Tibial nerve (tissue), 4 donors: ENCODE data around the gene TEPSIN. TPM values are rescaled to one million over a fixed set of nuclear protein-coding genes. Genes with fewer than 3 reads are reported as not detected.

ENCODE experiments used
- DNase-seq, 2 donors: peaks; one replicate each; pipeline ENCODE4 v3.0.0-alpha.2; 2019; ENCODE audit warnings: low spot score in 2 of 2
- H3K27ac ChIP-seq, 4 donors: fragments of 200-600 bp; sonication (generic) in 3 of 4; one replicate each; pipeline ENCODE4 v1.5.1; 2017 to 2019; ENCODE audit warnings: mild to moderate bottlenecking in 1 of 4
- H3K27me3 ChIP-seq, 2 donors: fragments of 200-600 bp; sonication (generic) in 1 of 2; one replicate each; pipeline versions ENCODE4 v1.5.1 to v1.6.0; 2017 to 2019
- H3K36me3 ChIP-seq, 3 donors: fragments of 200-600 bp; sonication (generic); one replicate each; pipeline ENCODE4 v1.5.1; 2018 to 2019
- H3K4me1 ChIP-seq, 4 donors: fragments of 200-600 bp; sonication (generic) in 3 of 4; one replicate each; pipeline ENCODE4 v1.5.1; 2017 to 2019
- H3K4me3 ChIP-seq, 4 donors: fragments of 200-600 bp; sonication (generic) in 3 of 4; one replicate each; pipeline ENCODE4 v1.5.1; 2017 to 2019; ENCODE audit warnings: mild to moderate bottlenecking in 1 of 4, moderate library complexity in 1 of 4
- H3K9me3 ChIP-seq, 4 donors: fragments of 200-600 bp; sonication (generic) in 3 of 4; one replicate each; pipeline ENCODE4 v1.5.1; 2017 to 2019
- EP300 ChIP-seq, 2 donors: sonication (generic); formaldehyde crosslinking; IDR thresholded peaks; one replicate each; pipeline ENCODE4 v1.6.1; 2017; ENCODE audit warnings: antibody characterized with exemption in 2 of 2, mild to moderate bottlenecking in 1 of 2
- POLR2A ChIP-seq, 2 donors: fragments of 450-650 bp; IDR thresholded peaks; one replicate each; pipeline ENCODE4 v1.6.1; 2017; ENCODE audit warnings: antibody characterized with exemption in 2 of 2, mild to moderate bottlenecking in 2 of 2, moderate library complexity in 2 of 2
- WGBS, 2 donors: methylation state at CpG; one replicate each; pipeline ENCODE4 v1.1.5; 2018; 5-methylcytosine and 5-hydroxymethylcytosine counted together
- total RNA-seq, 4 donors: library from RNA; depleted of rRNA; stranded (reverse); fragments of >200 nt; gene quantifications; one replicate each; pipeline ENCODE4 v1.1.0, GENCODE V29; 2016
- TF ChIP-seq, protein P1 (sequence below), 5 experiments: fragments of 200-600 bp in 3 of 5; fragments of 450-650 bp in 2 of 5; sonication (generic) in 3 of 5; IDR thresholded peaks; one replicate each; pipeline ENCODE4 v1.5.1; 2016 to 2019; ENCODE audit warnings: antibody characterized with exemption in 5 of 5, mild to moderate bottlenecking in 3 of 5, moderate library complexity in 2 of 5

TEPSIN gene
- total RNA-seq, 4 donors from 2014 or later, result 41.5 to 102 (median 73.9) TPM

DNA sequence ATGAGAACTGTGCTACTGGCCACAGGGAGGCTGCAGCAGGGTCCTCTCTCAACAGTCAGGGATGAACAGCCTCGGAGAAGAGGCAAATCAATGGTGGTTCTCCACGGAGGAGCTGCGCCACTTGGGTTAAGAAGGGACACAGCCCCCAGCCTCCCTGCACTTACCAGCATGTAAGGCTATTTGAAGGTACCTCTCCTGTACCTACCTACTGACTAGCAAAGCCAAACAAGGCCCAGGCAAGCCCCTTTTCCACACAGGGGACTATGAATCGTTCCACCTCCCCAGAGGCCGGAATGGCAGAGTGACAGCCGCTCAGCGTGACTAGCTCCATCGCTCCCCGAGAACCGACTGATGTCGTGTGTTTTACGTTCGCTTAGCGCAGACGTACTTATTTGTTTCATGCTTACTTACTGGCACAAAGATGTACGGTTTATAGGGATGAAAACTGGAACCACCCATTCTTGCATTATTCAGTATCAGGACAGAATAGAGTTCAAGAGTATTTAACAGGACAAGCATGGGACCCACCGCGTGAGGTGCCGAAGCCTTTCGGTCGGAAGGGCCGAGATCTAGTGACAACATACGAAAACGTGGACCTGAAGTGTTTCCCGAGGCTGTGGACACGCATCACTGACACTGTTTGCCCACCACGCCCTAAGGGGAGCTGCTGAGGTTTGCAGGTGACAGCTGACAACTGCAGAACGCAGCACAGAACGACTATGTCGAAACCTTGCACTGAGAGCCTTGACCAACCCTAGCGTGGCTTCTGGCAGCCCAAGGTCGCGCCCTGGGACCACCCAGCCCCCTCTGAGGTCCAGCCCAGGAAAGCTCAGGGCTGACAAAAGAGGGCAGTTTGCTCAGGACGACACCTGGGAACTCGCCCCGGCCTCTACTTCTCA, 1.0 kb downstream of the TEPSIN start:
- peaks cover 0 to 53% (median 0%) of the 10 kb centered on the region in 3 donors for H3K36me3 ChIP-seq
- no peak for TF ChIP-seq POLR2A (IDR thresholded peaks at IDR 0.05)
- TF ChIP-seq EP300 (IDR thresholded peaks at IDR 0.05), result no peak
- TF ChIP-seq, protein P1, sequence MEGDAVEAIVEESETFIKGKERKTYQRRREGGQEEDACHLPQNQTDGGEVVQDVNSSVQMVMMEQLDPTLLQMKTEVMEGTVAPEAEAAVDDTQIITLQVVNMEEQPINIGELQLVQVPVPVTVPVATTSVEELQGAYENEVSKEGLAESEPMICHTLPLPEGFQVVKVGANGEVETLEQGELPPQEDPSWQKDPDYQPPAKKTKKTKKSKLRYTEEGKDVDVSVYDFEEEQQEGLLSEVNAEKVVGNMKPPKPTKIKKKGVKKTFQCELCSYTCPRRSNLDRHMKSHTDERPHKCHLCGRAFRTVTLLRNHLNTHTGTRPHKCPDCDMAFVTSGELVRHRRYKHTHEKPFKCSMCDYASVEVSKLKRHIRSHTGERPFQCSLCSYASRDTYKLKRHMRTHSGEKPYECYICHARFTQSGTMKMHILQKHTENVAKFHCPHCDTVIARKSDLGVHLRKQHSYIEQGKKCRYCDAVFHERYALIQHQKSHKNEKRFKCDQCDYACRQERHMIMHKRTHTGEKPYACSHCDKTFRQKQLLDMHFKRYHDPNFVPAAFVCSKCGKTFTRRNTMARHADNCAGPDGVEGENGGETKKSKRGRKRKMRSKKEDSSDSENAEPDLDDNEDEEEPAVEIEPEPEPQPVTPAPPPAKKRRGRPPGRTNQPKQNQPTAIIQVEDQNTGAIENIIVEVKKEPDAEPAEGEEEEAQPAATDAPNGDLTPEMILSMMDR (IDR thresholded peaks at IDR 0.05), result no peak
- 63 to 64% methylated on average over 34 of the region's 36 CpGs for WGBS, 2 donors

DNA sequence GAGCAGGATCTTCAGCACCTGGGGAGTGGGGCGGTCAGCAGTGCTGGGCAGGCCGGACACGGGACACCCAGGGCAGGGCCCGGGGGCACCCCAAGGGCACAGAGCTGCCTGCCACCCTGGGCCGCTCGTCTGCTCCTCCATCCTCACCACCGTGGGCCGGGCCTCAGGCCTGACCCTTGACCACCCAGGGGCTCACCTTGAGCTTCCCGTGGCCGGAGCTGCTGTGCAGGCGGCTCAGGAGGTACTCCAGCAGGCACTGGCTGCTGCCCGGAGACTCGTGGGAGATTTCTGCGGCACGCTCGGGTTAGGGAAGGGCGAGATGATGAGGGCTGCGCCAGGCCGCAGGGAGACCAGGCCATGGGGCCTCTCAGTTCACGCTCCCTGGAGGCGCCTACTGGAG, 2.1 kb downstream of the TEPSIN start:
- Histone ChIP-seq H3K9me3 (no peaks in the 10 kb centered on the region), H3K4me1 (peaks cover 4 to 52% (median 25%) of the 10 kb centered on the region in 4 donors), H3K4me3 (no peak overlapping the region), H3K36me3 (peaks cover 0 to 59% (median 8%) of the 10 kb centered on the region in 3 donors), H3K27me3 (no peaks in the 10 kb centered on the region), H3K27ac (no peak overlapping the region)
- TF ChIP-seq, protein P1 (IDR thresholded peaks at IDR 0.05), result no peak
- no peak for TF ChIP-seq POLR2A (IDR thresholded peaks at IDR 0.05)
- 91% methylated on average over 17 to 21 of the region's 21 CpGs for WGBS, 2 donors
- DNase-seq, result no peak

More for the DNA sequence above, 1.0 kb downstream of the TEPSIN start:
- Histone ChIP-seq H3K4me3 (peak overlapping the region; percentile 68 to 100 (median 95)), H3K27me3 (no peaks in the 10 kb centered on the region), H3K27ac (peak overlapping the region in 1 of 4 donors; percentile 73), H3K9me3 (no peaks in the 10 kb centered on the region), H3K4me1 (peaks cover 4 to 58% (median 25%) of the 10 kb centered on the region in 4 donors)
- DNase-seq, result no peak

DNA sequence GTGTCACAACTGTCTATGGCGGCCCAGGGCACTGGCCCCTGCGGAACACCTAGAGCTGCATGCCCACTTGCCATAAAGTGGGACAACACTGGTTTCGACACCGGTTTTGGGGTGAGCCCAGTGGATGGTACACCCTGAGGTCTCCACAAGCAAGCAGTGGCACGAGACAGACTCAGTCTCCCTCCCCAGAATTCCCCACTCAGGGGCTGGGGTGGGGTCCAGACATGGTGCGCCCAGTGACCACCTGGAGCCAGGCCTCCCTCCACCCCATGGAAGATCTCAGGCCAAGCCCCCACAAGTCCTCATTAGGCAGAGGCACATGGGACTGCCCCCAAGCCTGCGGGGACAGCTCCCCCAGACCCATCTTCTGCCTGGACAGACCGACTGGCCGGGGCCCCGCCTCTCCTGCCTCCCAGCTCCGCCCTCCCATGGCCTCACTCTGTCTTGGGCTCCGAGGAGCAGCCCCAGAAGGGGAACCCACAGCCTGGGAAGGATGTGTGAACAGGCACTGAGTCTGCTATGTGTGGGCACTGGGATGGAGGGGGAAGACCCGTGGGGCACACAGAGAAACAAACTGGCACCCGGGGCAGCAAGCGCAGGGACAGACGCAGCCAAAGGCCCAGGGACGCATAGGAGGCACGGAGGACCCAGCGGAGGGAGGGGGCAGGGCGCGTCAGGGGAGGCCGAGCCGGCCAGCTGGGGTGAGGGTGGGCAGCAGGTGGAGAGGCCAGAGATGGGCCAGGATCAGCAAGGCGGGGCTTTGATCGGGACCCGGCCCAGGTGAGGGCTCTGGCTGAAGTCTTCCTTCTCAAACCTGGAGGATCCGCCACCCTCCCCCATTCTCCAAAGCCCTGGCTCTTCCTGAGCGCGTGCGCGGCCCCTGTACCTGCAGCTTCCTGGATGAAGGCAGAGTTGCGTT, 2.8 kb downstream of the TEPSIN start:
- TF ChIP-seq, protein P1 (IDR thresholded peaks at IDR 0.05), result no peak
- no peak for TF ChIP-seq POLR2A (IDR thresholded peaks at IDR 0.05)
- no peak for TF ChIP-seq EP300 (IDR thresholded peaks at IDR 0.05)
- peaks cover 0 to 59% (median 8%) of the 10 kb centered on the region in 3 donors for H3K36me3 ChIP-seq
- whole genome bisulfite sequencing, 2 donors, result 87% methylated on average over 30 of the region's 32 CpGs
- no peak overlapping the region for H3K27ac ChIP-seq
- no peak for DNase-seq
- no peaks in the 10 kb centered on the region for H3K9me3 ChIP-seq
- no peak overlapping the region for H3K4me3 ChIP-seq
- peaks cover 4 to 45% (median 25%) of the 10 kb centered on the region in 4 donors for H3K4me1 ChIP-seq
- H3K27me3 ChIP-seq, result no peaks in the 10 kb centered on the region

DNA sequence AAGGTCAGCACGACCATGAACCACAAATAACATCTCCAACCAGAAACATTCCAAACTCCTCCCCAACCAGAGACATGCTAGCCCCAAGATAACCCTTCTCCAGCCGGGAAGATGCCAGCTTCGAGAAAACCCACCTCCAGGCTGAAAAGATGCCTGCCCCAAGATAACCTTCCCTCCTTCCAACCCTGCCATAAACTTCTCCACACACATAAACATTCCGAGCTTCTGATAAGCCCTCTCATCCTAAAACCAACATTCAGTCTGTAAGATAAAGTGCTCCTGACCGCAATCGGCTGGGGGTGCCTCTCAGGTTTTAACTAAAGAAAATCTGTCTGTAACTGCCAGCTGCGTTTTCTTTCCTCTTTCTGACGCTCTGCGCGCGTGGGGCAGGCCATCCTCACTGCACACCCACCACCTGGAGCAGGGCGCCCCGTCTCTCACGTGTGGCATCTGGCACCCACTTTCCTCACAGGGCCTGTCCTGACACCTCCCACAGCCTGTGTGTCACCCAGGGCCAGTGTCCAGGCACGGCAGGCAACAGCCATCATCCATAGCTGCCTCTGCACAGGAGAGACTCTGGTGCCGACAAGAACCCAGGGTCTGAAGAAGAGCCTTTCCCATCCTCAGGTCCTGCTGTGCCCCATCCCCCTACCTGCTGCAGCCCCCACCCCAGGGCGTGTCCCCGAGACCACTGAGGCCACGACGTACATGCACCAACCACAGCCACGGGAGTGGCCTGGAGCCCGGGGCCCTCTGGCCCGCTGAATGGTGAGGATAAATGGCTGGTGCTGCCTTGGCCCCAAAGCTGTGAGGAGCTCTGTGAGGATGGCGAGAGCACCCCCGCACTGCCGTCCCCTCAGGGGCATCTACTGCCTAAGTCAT, 3.7 kb downstream of the TEPSIN start:
- Histone ChIP-seq H3K4me1 (peaks cover 4 to 36% (median 19%) of the 10 kb centered on the region in 4 donors), H3K36me3 (peaks cover 0 to 66% (median 13%) of the 10 kb centered on the region in 3 donors), H3K27me3 (no peaks in the 10 kb centered on the region), H3K4me3 (no peak overlapping the region), H3K9me3 (no peaks in the 10 kb centered on the region), H3K27ac (no peak overlapping the region)
- no peak for TF ChIP-seq EP300 (IDR thresholded peaks at IDR 0.05)
- no peak for TF ChIP-seq POLR2A (IDR thresholded peaks at IDR 0.05)
- TF ChIP-seq, protein P1 (IDR thresholded peaks at IDR 0.05), result no peak
- 83 to 84% methylated on average over 15 to 21 of the region's 26 CpGs for WGBS, 2 donors
- DNase-seq, result no peak
